ENCODE results near the gene RAB22A.
"Not testable (repeated sequence)": the region's sequence is repeated elsewhere in the genome, so short reads cannot be mapped to it uniquely, and the experiment has no call there.

The RAB22A gene

DNA sequence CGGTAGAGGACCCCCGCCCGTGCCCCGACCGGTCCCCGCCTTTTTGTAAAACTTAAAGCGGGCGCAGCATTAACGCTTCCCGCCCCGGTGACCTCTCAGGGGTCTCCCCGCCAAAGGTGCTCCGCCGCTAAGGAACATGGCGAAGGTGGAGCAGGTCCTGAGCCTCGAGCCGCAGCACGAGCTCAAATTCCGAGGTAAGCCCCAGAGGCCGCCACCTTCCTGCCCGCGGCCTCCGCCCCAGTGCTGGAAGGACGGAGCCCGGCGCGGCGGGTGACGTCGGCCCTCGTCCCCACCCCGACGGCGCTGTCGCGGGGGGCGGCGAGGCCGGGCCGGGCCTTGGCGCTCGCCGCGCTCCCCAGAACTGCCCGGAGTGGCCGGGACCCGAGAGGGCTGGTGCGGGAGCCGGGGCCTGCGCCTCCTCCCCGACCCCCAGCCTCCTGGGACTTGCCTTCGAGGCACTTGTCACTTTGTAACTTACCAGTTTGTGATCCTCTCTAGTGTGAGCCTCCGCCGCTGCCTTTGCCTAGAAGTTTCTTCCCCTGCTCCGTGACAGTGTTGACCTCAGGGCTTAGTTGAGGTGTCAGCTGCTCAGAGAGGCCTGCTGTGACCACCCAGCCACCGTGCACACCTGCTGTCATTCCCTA lies 79.9 kb downstream of the RAB22A start:
- peak; percentile 73 for DNase-seq (ENCODE audit: low spot score)

DNA sequence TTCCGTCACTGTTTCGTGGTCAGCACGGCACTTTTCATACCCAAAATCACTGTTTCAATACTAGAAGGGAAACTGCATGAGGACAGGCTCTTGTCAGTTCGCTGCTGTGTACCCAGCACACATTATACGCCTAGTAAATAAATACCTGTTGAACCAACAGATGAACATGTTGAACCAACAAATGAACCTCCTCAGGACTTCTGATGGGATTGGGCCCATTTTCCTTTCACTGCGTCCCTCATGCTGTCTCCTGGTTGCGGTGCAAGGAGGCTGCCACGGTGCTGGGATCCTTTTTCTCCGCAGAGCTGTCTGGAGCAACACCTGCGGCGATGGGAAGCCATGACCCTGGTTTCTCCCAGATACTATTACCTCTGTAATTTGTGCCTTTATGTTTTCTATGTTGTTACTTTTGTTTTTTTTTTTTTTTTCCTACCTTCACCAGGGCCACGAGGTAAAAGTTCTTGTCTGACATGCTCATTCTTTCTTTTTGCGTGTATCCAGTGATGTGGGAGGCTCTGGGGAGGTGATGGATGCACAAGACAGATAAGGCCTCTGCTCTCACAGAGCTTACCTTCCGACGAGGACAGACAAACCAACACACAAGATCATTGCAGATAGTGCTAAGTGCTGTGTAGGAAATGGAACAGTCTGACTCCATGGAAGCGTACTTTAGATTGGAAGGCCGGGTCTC lies 80.6 kb downstream of the RAB22A start:
- DNase-seq (ENCODE audit: low spot score), result no peak

DNA sequence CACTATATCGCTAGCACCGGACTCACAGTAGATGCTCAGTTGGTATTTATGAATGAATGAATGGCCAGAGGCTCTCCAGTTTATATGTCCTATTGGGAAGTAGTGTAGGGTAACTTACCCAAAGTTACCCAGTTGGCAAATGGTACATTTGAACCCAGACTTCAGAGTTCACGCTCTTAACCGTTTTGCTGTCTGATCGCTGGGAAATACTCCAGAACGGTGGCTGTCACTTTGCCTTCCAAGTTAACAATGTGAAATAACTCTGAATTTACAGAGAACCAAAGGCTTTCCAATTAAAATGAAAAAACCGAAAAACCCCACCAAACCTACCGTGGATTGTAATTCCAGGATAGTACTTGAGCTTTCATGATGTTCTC lies 81.1 kb downstream of the RAB22A start:
- no peak for DNase-seq (ENCODE audit: low spot score)

DNA sequence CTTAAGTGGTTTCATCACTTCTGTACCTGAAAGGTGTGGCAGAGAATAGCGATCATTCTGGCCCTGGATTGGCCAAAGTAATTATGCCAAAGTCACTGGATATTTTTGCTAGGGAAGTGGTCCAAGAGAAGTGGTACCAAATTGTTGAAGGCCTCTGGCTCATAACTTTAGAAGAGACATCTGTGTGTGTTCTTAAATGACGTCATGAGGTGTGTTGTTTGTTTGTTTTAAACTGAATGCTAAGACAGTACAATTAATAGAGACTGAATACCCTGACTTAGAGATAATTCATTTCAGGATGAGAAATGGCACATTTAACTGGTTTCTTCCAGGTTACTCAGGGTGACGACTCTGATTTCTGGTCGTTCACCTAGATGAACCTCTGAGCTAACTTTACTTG lies 82.8 kb downstream of the RAB22A start:
- DNase-seq (ENCODE audit: low spot score), result no peak

DNA sequence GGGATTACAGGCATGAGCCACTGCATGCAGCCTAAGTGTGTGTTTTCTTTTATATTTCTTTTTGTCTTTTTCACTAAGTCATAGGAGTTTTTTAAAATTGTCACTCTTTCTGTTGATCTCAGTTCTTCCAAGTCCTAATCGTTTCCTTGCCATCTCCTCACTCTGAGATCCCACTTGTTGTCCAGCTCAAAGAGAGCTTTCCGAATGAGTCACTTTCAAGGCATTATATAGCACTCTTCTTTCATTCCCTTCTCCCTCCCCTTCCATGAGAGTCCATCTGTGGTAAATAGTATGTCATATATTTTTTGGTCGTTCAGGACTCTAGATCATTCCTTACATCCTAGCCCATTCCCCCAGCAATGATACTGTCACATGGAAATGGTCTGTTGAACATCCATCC lies 83.8 kb downstream of the RAB22A start:
- DNase-seq (ENCODE audit: low spot score), result no peak

DNA sequence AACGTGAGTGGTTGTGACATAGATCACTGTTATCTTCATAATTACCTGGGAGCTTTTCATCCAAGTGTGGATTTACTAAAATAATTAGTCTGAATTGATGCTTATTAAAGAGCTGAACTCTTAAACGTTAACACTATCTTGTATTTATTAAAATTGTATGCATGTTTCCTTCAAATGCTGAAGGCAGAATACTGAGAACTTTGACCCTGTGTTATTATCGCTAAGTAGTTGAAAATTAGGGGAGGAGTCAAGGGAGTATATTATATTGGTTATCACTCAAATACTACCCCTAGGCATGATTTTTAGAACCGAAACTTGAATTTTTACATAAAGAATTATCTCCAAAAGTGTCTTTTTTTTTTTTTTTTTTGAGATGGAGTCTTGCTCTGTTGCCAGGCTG lies 85.3 kb downstream of the RAB22A start:
- no peak for DNase-seq (ENCODE audit: low spot score)

DNA sequence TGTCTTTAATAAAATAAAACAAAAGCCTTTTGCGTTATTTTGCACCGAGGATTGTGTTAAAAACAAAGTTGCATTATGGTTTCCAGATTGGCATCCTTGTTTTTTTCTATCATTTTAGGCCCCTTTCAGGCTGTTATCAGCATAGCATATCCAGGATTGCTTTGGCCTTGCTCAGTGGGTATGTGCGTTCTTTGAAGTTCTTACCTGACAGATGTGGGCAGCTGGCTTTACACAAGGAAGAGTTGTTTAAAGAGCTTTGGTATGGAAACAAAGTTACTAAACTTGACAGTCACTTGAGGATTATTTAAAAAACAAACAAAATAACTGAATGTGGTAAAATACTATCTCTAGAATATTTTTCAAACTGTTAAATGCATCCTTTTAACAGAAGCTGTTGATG lies 86.1 kb downstream of the RAB22A start:
- DNase-seq (ENCODE audit: low spot score), result no peak

DNA sequence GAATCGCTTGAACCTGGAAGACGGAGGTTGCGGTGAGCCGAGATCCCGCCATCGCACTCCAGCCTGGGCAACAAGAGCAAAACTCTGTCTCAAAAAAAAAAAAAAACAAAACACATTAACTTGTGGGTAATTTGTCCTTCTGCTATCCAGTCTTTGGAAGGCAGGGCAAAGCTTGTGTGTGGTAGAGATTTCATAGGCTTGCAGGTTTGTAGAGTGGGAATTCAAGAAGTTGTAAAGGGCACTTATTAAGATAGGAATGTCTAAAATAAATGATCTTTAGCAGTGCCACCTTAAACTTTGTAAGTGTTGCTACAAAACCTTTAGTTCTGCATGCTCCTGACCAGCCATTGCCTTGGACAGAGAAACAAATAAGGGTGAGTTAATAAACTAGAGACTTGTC lies 87.9 kb downstream of the RAB22A start:
- DNase-seq (ENCODE audit: low spot score), result no peak

DNA sequence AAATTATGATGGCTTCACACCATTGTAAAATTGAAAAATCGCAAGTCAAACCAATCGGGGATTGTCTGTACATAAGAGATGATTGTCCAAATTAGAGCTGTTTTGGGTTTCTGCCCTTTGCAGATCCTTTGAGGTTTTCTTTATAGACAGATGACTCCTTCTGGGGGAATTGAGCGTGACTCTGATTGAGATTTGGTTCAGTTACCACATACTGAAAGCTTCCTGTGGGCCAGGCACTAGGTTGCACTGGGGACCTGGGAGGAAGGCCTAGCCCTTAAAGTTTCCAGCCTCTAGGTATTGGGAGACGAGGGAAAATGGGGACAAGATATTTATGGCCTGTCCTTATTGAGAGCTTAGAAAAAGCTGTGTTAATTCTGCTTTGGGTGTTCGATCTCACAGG lies 88.7 kb downstream of the RAB22A start:
- no peak for DNase-seq (ENCODE audit: low spot score)

DNA sequence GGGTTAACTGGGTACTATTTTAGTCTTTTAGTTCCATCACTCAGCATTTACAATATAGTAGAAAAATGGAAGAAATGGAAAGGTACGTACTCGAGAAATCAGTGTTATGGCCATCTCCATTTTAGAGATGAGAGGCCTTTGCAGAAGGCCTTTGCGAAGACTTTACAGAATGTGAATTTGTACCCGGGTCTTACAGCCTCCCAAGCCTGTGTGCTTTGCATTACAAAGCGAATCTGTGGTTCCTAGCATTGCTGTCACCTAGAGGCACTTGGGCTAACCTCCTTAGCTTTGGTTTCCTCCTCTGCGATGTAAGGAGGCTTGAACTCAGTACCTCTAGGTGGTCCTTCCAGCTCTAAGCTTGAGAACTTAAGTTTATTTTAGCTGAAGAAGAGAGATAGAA lies 90.4 kb downstream of the RAB22A start:
- DNase-seq (ENCODE audit: low spot score), result no peak

DNA sequence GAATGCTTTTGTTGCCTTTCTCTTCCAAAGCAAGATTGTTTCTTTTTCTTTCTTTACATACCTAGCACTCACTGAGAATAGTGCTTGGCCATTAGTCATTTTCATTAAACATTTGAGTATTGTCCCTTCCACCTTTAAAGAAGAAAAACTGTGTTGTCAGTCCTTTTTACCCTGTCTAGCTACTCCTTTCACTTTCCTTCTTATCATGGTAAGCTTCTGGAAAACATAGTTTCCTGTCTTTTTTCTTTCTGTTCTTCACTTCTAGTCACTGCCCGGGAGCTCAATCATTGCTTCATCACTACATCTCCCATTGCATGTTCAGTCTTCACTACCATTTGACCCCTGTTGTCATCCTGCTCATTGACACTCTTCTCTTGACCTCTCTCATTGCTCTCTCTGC lies 91.6 kb downstream of the RAB22A start:
- no peak for DNase-seq (ENCODE audit: low spot score)

DNA sequence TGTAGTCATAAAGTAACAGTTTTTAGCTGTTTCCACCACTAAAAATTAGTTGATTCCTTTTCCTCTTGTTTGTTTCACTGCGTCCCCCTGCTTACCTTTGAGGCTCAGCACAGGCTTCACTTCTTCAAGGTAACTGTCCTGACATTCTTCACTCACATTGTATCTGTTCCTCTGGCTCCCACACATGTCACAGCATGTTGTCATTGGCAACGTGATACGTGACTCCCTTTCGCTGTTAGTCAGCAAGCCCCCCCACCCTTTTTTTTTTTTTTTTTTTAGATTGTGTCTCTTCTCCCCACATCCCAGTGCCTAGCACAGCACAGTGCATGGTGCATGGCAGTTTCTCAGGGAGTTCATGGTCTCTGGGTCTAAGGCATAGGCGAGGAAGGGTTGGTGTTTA lies 92.8 kb downstream of the RAB22A start:
- DNase-seq (ENCODE audit: low spot score), result no peak

DNA sequence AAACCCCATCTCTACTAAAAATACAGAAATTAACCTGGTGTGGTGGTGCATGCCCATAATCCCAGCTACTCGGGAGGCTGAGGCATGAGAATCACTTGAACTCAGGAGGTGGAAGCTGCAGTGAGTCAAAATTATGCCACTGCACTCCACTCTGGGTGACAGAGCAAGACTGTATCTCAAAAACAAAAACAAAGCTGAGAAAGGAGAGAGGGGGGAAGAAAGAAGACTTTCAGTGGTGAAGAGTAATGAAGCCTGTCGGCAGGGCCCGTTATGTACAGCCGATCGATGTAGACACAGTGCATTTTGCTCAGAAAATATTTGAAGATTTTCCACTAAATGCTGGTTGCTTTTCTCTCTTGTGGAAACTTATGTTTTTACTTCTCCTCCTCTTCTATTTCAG lies 93.3 kb downstream of the RAB22A start:
- DNase-seq (ENCODE audit: low spot score), result no peak

DNA sequence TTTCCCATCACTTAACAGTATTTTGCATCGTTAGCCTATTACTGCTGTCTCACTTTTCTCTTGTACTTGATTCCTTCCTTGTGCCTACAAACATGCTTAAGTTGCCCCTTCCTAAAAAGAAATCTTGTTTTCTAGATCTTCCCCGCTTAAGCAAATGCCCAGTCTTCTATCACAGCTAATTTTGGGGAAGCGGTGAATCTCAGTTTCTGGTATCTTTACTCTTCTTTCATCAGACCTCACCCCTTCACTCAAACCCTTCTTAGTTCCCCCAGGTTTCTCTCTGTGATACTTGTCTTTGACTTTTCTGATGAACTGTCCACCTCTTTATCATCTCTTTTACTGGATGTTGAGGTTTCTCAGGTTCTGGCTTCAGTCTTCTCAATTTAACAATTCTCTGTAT lies 93.8 kb downstream of the RAB22A start:
- no peak for DNase-seq (ENCODE audit: low spot score)

DNA sequence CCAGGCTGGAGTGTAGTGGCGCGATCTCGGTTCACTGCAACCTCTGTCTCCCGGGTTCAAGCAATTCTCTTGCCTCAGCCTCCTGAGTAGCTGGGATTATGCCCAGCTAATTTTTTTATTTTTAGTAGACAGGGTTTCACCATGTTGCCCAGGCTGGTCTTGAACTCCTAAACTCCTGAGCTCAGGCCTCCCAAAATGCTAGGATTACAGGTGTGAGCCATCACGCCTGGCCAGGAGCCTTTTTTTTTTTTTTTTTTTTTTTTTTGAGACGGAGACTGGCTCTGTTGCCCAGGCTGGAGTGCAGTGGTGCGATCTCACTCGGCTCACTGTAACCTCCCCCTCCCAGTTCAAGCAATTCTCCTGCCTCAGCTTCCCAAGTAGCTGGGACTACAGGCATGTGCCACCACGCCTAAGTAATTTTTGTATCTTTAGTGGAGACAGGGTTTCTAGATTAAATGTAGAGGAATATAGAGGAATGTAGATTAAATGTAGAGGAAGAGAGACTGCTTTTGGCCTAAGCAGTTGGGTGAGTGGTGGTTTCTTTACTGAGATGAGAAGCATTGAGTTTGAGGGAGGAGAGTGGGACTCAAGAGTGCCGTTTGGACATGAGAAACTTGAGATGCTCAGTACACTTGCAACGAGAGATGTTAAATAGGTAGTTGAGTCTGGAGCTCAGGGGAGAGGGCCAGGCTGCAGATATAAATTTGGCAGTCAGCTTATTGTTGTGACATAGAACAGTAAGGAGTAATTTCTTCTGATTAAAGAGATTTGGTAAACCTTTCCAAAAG lies 96.2 kb downstream of the RAB22A start:
- DNase-seq (ENCODE audit: low spot score), result no peak

DNA sequence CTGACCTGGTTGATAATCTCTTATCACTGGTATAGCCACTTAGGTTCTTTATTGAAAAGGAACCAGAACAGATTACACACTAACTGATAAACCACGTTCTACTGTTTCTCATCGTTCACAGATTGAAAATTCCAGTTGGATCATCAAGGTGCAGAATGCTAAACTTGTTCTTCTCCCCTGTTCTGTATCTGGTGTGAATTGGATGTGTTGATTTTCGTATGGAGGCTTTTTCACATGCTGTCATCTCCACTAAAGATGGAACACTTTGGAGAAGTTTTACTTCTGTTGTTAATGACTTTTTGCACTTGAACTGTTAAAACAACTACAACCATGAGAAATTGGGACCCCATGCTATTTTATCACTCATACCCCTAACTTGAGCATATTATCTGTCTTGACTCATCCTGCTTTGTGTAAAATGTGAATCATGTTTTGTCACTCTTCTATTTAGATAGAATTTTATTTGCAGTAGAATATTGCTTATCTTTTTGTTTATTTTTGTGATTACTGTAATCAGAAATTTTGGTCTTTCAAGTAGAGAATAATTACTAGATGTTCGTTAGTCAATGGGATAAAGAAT lies 97.0 kb downstream of the RAB22A start:
- DNase-seq (ENCODE audit: low spot score), result no peak

DNA sequence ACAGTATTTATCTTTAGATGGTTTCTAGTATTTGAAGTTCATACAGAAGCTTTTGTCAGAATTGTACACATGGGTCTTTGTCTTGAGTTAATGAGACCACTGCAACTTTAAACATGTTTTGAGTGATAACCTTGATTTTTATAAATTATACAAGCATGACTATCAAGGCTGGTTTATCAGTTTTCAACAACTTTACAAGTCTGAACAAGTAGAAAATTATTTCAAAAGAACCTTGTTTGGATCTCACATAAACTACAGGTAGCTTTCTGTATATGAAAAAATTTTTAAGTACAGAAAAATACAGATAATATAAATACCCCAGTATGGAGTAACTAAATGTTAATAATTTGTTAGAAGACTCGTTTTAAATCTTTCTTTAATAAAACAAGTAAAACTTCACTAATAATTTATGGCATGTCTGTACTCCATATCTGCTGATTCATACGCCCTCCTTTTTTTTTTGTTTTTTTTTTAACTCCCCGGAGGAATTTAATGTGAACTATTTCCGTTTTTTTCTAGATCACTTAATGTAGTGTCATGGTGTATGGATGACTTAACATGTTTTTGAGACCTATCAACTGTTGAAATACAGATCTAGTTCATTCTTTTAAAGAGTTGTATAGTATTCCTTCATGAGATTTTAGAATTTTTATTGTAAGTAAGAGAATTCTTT lies 97.8 kb downstream of the RAB22A start:
- DNase-seq (ENCODE audit: low spot score), result no peak

DNA sequence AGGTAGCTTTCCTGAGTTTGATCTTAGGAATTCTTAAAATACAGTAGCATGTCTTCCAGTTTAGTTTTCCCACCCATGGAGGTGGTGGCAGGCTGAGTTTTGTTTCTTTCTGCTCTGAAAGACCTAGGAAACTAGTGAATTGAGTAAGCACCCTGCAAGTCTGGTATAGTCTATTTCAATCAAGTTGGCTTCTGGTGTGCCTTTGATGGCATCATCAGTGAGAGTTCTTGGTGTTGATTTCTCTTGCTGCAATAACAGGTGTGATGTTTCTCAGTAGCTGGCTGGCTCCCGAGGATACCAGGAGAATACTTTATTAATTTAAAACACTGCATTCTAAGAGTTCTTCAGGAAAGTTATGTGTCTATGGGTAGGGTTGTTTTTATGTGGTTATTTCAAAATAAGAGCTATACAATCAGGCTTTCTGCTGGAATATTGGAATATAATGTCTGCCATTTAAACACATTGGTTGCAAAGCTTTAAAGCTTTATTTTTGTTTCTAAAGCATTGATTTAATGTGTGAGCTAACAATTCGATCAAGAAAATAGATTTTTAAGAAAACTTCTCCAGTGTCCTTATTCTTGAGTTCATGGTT lies 98.5 kb downstream of the RAB22A start:
- DNase-seq (ENCODE audit: low spot score), result no peak

DNA sequence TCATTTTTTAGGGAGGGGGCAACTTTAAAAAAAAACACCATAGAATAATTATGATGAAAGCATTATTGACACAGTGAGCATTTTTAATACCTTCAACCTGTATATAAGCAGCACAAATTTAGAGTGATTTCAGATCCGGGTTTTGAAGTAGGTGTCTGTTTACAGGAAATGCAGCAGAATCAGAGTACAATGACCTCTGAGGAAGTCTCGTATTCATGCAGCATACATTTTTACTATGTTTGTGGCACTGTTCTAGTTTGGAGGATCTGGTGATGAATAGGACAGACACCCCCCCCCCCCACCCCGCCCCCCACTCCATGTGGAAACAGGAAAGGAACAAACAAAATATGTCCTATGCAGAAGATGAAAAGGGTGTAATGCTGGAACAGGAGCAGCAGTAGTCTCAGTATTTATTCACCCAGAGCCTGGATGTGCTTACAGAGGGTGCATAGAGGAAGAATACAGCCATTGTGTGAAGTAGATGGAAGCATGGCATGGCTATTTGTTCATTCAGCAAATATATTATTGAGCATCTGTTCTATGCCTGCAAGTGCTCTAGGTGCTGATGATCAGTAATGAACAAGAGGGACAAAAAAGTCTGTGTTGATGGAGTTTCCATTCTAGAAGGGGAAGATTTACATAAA lies 99.2 kb downstream of the RAB22A start:
- no peak for DNase-seq (ENCODE audit: low spot score)

DNA sequence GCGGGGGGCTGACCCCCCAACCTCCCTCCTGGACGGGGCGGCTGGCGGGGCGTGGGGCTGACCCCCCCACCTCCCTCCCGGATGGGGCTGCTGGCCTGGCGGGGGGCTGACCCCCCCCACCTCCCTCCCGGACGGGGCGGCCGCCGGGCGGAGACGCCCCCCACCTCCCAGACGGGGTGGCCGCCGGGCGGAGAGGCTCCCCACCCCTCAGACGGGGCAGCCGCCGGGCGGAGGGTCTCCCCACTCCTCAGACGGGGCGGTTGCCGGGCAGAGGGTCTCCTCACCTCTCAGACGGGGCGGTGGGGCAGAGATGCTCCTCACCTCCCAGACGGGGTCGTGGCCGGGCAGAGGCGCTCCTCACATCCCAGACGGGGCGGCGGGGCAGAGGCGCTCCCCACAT lies 104.7 kb downstream of the RAB22A start:
- not testable (repeated sequence) for DNase-seq (ENCODE audit: low spot score)

DNA sequence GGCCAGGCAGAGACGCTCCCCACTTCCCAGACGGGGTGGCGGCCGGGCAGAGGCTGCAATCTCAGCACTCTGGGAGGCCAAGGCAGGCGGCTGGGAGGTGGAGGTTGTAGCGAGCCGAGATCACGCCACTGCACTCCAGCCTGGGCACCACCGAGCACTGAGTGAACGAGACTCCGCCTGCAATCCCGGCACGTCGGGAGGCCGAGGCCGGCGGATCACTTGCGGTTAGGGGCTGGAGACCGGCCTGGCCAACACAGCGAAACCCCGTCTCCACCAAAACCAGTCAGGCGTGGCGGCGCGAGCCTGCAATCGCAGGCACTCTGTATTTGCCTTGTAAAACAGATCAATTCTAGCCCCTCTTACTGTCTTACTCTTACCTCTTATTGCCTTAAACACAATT lies 105.3 kb downstream of the RAB22A start:
- DNase-seq (ENCODE audit: low spot score), result not testable (repeated sequence)

DNA sequence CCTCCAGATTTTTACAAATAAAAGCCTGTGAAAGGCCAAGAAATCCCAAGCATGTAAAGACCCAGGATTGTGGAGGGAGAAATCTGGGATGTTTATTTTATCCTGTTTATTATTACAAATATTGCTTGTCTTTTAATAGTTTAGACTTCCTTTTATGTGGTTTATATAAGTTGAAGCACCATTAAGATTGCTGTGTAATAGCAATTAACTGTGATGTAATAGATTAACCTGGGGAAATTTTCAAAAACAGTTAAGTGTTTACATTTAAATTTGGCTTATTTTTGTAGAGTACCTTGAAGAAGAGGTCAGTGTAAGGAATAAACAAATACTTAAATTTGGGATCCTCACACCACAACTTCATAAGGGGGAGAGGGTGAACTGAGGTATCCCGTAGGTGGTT lies 106.5 kb downstream of the RAB22A start:
- DNase-seq (ENCODE audit: low spot score), result no peak

All from D341Med (cell line).